Tibial nerve (tissue), 4 donors: ENCODE measurements around the gene SLPI.

Experiments
- CTCF ChIP-seq, 5 experiments: fragments of 200-600 bp in 3 of 5; fragments of 450-650 bp in 2 of 5; sonication (generic) in 3 of 5; IDR thresholded peaks; one replicate each; pipeline ENCODE4 v1.5.1; 2016 to 2019; ENCODE audit warnings: antibody characterized with exemption in 5 of 5, mild to moderate bottlenecking in 3 of 5, moderate library complexity in 2 of 5
- EP300 ChIP-seq, 2 donors: sonication (generic); formaldehyde crosslinking; IDR thresholded peaks; one replicate each; pipeline ENCODE4 v1.6.1; 2017; ENCODE audit warnings: antibody characterized with exemption in 2 of 2, mild to moderate bottlenecking in 1 of 2
- POLR2A ChIP-seq, 2 donors: fragments of 450-650 bp; IDR thresholded peaks; one replicate each; pipeline ENCODE4 v1.6.1; 2017; ENCODE audit warnings: antibody characterized with exemption in 2 of 2, mild to moderate bottlenecking in 2 of 2, moderate library complexity in 2 of 2

GRCh38 chr20:45291526-45291925 is 37.2 kb upstream of the SLPI start:
- TF ChIP-seq POLR2A (IDR thresholded peaks at IDR 0.05) (no peak), CTCF (IDR thresholded peaks at IDR 0.05) (no peak), EP300 (IDR thresholded peaks at IDR 0.05) (no peak)
